DOHH2 (cell line): ENCODE data around the gene SH3TC2.

ENCODE experiments used
- H3F3A ChIP-seq: fragments of 200-600 bp; sonication (generic), shearing (Covaris generic); 2 replicates; pipeline ENCODE4 v1.6.0; 2016; ENCODE audit warnings: antibody characterized with exemption, mild to moderate bottlenecking; ENCODE audit not compliant: control insufficient read depth, insufficient read depth
- H3K27ac ChIP-seq: fragments of 200-600 bp; sonication (generic); 2 replicates; pipeline ENCODE4 v1.5.1; 2014; ENCODE audit warnings: low read depth, mild to moderate bottlenecking, low read length, moderate library complexity
- H3K27me3 ChIP-seq: fragments of 200-600 bp; sonication (generic); 2 replicates; pipeline ENCODE4 v1.6.1; 2014; ENCODE audit warnings: mild to moderate bottlenecking, low read length, mixed read lengths; ENCODE audit not compliant: control insufficient read depth
- H3K36me3 ChIP-seq: fragments of 200-600 bp; sonication (generic); 2 replicates; pipeline ENCODE4 v1.6.1; 2014; ENCODE audit warnings: mild to moderate bottlenecking, low read length, moderate library complexity, mixed read lengths; ENCODE audit not compliant: control insufficient read depth
- H3K4me1 ChIP-seq: fragments of 200-600 bp; sonication (generic); 2 replicates; pipeline ENCODE4 v1.6.1; 2014; ENCODE audit warnings: mild to moderate bottlenecking, low read length, mixed read lengths; ENCODE audit not compliant: control insufficient read depth
- H3K4me2 ChIP-seq: fragments of 200-600 bp; sonication (generic); 2 replicates; pipeline ENCODE4 v1.6.0; 2014; ENCODE audit warnings: mild to moderate bottlenecking, low read length, moderate library complexity
- H3K4me3 ChIP-seq: fragments of 200-600 bp; sonication (generic); 2 replicates; pipeline ENCODE4 v1.5.1; 2014; ENCODE audit warnings: mild to moderate bottlenecking, low read length, mixed read lengths
- H3K79me2 ChIP-seq: fragments of 200-600 bp; sonication (generic); 2 replicates; pipeline ENCODE4 v1.6.1; 2014; ENCODE audit warnings: mild to moderate bottlenecking, low read length, mixed read lengths; ENCODE audit not compliant: control insufficient read depth
- H3K9me2 ChIP-seq: fragments of 200-600 bp; sonication (generic); replicated peaks from 2 replicates; pipeline ENCODE4 v1.6.1; 2014; ENCODE audit warnings: mild to moderate bottlenecking, low read length, mixed read lengths; ENCODE audit not compliant: control insufficient read depth
- H3K9me3 ChIP-seq: fragments of 200-600 bp; sonication (generic); 2 replicates; pipeline ENCODE4 v1.6.1; 2014; ENCODE audit warnings: antibody characterized with exemption, low read length, mixed read lengths; ENCODE audit not compliant: control insufficient read depth, insufficient read depth
- H4K20me1 ChIP-seq: fragments of 200-600 bp; sonication (generic); 2 replicates; pipeline ENCODE4 v1.6.0; 2014; ENCODE audit warnings: low read depth, mild to moderate bottlenecking, antibody characterized with exemption, low read length, moderate library complexity; ENCODE audit not compliant: control insufficient read depth, insufficient read depth
- EZH2phosphoT487 ChIP-seq: fragments of 200-600 bp; sonication (generic); IDR thresholded peaks from 2 replicates; pipeline ENCODE4 v1.6.1; 2017; ENCODE audit warnings: borderline replicate concordance, mild to moderate bottlenecking, antibody characterized with exemption, low read length, moderate library complexity, mixed read lengths
- TF ChIP-seq, protein P1 (sequence below): fragments of 200-600 bp; sonication (generic); IDR thresholded peaks from one replicate; pipeline ENCODE4 v1.5.1; 2014; ENCODE audit warnings: antibody characterized with exemption, mild to moderate bottlenecking, low read depth, low read length; ENCODE audit not compliant: poor library complexity, severe bottlenecking

SH3TC2 gene

GRCh38 chr5:149100331-149100730, 37.5 kb upstream of the SH3TC2 start:
- Histone ChIP-seq H3K4me2 (no peak overlapping the region), H3K4me3 (no peak overlapping the region), H3K79me2 (no peaks in the 10 kb centered on the region), H4K20me1 (no peaks in the 10 kb centered on the region), H3K27ac (no peak overlapping the region), H3K9me2 (no peaks in the 10 kb centered on the region), H3K4me1 (no peaks in the 10 kb centered on the region), H3F3A (no peaks in the 10 kb centered on the region), H3K36me3 (no peaks in the 10 kb centered on the region), H3K9me3 (no peaks in the 10 kb centered on the region), H3K27me3 (peaks cover 2% of the 10 kb centered on the region; the same call in 1 of the 2 replicates)
- TF ChIP-seq EZH2phosphoT487: no peak
- TF ChIP-seq, protein P1, sequence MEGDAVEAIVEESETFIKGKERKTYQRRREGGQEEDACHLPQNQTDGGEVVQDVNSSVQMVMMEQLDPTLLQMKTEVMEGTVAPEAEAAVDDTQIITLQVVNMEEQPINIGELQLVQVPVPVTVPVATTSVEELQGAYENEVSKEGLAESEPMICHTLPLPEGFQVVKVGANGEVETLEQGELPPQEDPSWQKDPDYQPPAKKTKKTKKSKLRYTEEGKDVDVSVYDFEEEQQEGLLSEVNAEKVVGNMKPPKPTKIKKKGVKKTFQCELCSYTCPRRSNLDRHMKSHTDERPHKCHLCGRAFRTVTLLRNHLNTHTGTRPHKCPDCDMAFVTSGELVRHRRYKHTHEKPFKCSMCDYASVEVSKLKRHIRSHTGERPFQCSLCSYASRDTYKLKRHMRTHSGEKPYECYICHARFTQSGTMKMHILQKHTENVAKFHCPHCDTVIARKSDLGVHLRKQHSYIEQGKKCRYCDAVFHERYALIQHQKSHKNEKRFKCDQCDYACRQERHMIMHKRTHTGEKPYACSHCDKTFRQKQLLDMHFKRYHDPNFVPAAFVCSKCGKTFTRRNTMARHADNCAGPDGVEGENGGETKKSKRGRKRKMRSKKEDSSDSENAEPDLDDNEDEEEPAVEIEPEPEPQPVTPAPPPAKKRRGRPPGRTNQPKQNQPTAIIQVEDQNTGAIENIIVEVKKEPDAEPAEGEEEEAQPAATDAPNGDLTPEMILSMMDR: no peak

DNA sequence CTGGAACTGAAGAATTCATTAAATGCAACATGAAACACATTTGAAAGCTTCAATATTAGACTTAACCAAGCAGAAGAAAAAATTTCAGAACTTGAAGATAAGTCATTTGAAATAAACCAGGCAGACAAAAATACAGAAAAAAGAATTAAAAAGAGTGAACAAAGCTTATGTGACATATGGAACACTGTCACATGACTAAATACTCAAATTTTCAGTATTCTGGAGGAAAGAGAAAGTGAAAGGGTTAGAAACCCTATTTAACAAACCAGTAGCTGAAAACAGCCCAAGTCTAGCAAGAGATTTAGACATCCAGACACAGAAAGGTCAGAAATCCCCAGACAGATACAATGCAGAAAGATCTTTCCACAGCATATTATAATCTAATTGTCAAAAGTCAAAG, 37.1 kb upstream of the SH3TC2 start:
- H3K79me2 ChIP-seq: no peaks in the 10 kb centered on the region
- no peaks in the 10 kb centered on the region for H3K36me3 ChIP-seq
- no peak overlapping the region for H3K4me2 ChIP-seq
- peaks cover 2% of the 10 kb centered on the region; the same call in 1 of the 2 replicates for H3K27me3 ChIP-seq
- H3K9me3 ChIP-seq: no peaks in the 10 kb centered on the region
- no peak overlapping the region for H3K27ac ChIP-seq
- H3K9me2 ChIP-seq: no peaks in the 10 kb centered on the region
- H3K4me1 ChIP-seq: no peaks in the 10 kb centered on the region
- no peaks in the 10 kb centered on the region for H3F3A ChIP-seq
- H4K20me1 ChIP-seq: no peaks in the 10 kb centered on the region
- H3K4me3 ChIP-seq: no peak overlapping the region
- no peak for TF ChIP-seq EZH2phosphoT487
- TF ChIP-seq, protein P1: no peak

- no peaks in the 10 kb centered on the region for H3F3A ChIP-seq
- H3K4me2 ChIP-seq: no peak overlapping the region
- H3K9me3 ChIP-seq: no peaks in the 10 kb centered on the region
- no peak overlapping the region for H3K4me3 ChIP-seq
- no peaks in the 10 kb centered on the region for H3K4me1 ChIP-seq
- no peaks in the 10 kb centered on the region for H3K79me2 ChIP-seq
- no peaks in the 10 kb centered on the region for H4K20me1 ChIP-seq
- no peaks in the 10 kb centered on the region for H3K27me3 ChIP-seq
- H3K9me2 ChIP-seq: no peaks in the 10 kb centered on the region
- no peak overlapping the region for H3K27ac ChIP-seq
- TF ChIP-seq EZH2phosphoT487: no peak
- TF ChIP-seq, protein P1: no peak
- no peaks in the 10 kb centered on the region for H3K36me3 ChIP-seq
Measured at GRCh38 chr5:149094996-149095395, 32.1 kb upstream of the SH3TC2 start.
